CD4-positive, alpha-beta T cell treated with Interleukin-1 beta for 1 hour (primary cell): ENCODE data around the gene ZKSCAN1.
A peak's percentile ranks its signal among the peaks of the same experiment; 100 is the strongest.

Source experiments
- DNase-seq, 2 donors: peaks; one replicate each; pipeline ENCODE4 v3.0.0-alpha.2; 2020 to 2022

The ZKSCAN1 gene

DNA sequence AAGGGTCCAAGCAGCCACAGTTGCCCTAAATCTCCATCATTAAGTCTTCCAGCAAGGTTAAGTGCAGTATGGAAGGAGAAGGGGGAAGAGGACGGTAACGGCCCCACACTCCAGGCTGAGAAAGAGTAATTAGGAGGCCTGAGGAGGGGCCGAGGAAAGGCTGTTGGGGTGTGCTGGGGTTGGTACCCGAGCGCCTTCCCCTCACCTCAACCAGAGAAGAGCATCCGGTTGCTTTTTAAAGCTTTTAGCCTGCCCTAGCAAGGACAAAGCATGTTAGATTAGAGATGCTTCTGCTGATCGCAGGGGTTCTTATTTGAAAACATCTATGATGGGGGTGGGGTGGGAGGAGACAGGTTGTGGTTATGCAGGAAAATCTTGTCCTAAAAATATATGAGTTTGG lies 25.2 kb downstream of the ZKSCAN1 start:
- no peak for DNase-seq

DNA sequence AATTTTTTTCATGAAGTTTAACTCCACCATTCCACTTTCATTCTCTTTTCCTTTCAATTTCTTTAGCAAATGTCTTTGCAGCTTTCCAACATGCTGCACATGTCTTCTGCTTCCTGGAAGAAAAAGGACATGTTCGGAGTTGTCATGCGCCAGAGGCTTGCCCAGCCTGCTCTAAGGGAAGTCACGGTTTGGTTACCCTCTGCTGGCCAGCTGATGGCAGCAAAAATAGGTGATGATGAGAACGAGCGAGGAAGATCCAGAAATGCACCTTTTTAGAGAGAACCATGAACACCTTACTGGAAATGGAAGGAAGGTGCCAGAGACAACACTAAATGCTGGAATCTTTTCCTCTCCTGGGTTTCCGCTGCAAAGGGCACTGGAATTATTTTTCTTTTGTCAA lies 29.3 kb downstream of the ZKSCAN1 start:
- peak in 1 of 2 donors; percentile 11 for DNase-seq

DNA sequence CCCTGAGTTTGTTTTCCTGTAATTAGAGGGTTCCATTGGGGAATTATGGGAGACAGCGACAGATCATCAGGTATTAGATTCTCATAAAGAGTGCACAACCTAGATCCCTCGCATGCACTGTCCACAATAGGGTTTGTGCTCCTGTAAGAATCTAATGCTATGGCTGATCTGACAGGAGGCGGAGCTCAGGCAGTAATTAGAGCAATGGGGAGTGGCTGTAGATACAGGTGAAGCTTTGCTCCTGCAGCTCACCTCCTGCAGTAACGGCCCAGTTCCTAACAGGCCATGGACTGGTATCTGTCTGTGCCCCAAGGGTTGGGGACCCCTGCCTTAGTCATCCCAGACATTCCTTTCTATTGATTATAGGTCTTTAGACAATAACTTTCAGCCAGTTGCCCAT lies 33.3 kb downstream of the ZKSCAN1 start:
- no peak for DNase-seq

DNA sequence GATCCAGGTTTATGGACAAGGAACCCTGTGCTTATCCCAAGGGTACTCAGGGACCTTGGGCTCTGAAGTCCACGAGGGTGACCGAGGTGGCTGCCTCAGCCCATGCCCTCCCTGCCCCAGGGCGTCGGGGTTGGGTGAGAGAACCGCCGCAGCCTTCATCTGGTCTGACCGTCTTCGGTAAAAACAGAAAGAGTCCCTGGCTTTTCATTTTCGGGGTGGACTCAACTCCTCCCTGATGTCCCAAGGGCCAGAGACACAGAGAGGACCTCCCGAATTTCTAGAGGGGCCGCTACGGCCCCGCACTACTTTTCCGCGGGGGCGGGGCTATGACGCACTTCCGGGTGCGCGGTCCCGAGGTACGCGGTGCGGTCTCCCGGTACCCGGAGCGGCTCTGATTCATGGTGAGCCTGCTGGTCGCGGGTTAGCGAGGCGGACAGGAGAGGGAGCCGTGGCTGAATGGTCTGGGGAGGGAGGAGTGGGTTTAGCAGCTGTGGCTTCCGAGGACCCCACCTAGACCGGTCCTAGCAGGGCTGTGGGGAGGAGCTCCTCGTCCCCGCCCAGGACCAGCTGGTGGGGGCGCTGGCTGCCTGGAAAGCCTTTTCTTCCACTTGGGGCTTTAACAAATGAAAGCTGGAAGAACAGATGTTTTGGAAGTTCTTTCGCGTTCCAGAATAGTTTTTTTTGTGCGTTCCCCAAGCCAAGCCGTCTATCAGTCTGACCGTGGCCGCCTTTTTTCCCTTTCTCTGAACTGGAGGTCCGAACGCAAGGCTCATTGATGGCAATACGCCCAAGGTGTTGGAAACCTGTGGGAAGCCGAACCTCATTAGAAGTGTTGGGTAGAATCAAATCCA lies 34.3 kb downstream of the ZKSCAN1 start, which contains the start of gene ZSCAN21:
Gene ZSCAN21, plus strand, starts transcription at position 334 of the 851 bp plus-strand sequence. CDS start 7,233 bp downstream, outside the sequence.
- peak; percentile 83 to 84 for DNase-seq

DNA sequence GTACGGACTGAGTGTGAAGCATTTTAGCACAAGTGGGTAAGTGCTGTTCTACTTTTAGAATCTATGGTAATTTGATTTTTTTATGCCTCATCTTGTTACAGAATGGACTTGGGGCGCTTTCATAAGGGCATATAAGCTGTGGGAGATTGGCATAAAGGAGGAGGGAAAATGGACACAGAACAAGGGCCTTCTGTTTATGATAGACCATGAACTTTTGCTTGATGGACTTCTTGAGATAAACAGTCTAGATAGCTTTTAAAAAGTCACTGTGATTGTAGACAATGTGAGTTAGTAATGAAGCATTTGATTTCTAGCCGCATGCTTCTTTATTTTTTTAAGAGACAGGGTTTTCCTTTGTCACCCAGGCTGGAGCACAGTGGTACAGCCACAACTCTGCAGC lies 36.2 kb downstream of the ZKSCAN1 start:
- DNase-seq = no peak

DNA sequence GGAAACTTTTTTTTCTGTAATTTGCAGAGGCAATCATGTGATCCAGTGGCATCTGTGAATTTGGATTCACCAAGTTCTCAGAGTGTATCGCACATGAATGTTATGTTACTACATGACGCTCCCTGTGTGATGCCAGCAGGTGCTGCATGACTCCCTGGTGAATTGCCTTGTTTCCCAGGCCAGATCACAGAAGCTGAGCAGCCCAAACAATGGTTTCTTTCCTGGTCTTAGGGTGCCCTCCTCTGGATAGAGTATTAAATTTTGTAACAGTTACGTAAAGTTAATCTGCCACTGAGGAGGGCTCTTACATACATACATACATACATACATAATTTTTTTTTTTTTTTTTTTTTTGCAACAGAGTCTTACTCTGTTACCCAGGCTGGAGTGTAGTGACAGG lies 37.8 kb downstream of the ZKSCAN1 start:
- DNase-seq = peak; percentile 4 to 54

DNA sequence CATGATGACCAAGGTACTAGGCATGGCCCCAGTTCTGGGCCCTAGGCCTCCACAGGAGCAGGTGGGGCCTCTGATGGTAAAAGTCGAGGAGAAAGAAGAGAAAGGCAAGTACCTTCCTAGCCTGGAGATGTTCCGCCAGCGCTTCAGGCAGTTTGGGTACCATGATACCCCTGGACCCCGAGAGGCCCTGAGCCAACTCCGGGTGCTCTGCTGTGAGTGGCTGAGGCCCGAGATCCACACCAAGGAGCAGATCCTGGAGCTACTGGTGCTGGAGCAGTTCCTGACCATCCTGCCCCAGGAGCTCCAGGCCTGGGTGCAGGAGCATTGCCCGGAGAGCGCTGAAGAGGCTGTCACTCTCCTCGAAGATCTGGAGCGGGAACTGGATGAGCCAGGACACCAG lies 41.6 kb downstream of the ZKSCAN1 start:
- no peak for DNase-seq

DNA sequence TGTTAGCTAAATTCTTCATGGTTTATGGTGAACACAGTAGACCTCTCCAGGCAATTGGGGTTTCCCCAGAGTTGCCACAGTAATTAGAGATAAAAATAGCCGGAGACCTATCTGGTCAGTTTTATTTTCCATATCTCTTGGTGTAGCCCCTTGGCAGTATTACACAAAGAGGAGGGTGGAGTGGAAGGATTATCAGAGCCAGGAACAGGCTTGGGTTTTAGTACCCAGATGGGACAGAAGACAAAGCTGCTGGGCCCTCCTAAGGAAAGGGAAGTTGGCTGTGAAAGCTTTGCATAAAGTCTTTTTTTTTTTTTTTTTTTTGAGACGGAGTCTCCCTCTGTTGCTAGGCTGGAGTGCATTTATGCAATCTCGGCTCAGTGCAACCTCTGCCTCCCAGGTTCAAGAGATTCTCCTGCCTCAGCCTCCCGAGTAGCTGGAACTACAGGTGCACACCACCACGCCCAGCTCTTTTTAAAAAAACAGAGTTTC lies 43.9 kb downstream of the ZKSCAN1 start:
- no peak for DNase-seq

DNA sequence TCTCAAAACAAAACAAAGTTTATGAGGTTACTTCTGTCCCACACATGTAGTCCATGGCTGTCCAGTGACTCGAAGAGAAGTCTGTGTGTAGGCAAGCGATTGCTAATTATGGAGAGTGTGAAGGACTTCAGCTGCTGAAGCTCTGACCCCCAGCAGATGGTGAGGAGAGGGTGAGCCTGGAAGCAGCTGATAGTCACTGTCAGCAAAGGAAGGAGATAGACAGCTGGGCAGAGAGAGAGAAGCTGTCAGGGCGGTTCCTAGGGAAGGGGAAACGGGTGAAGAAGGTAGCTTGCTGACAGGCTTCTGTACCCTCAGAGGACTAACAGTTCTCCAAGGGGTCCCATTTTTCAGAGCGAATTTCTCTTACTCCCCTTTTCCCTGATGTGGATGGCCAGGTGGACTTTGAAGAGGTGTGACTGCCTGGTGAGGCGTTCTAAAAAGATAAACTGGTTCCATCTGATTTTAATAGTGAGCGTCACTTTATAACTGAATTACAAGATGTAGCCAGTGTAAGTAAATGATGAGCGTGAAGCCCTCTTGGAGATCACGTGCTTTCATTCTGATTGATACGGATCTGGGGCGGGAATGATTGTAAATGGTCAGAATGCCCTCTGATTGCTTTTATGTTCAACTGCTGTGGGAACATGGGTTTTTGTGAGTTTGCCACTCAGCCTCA lies 46.3 kb downstream of the ZKSCAN1 start:
- DNase-seq = no peak

DNA sequence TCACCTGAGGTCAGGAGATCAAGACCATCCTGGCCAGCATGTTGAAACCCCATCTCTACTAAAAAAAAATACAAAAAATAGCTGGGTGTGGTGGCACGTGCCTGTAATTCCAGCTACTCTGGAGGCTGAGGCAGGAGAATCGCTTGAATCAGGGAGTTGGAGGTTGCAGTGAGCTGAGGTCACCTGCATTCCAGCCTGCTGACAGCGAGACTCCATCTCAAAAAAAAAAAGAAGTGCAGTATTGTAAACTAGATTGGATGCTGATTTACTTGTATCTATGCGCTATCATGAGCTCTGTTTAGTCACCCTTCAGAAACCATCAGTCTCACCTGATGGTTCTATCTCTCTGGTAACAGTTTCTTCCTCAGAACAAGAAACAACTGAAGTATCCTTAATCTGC lies 48.0 kb downstream of the ZKSCAN1 start:
- DNase-seq = no peak

DNA sequence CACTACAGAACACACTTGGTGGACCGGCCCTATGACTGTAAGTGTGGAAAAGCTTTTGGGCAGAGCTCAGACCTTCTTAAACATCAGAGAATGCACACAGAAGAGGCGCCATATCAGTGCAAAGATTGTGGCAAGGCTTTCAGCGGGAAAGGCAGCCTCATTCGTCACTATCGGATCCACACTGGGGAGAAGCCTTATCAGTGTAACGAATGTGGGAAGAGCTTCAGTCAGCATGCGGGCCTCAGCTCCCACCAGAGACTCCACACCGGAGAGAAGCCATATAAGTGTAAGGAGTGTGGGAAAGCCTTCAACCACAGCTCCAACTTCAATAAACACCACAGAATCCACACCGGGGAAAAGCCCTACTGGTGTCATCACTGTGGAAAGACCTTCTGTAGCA lies 48.8 kb downstream of the ZKSCAN1 start:
- DNase-seq = no peak

DNA sequence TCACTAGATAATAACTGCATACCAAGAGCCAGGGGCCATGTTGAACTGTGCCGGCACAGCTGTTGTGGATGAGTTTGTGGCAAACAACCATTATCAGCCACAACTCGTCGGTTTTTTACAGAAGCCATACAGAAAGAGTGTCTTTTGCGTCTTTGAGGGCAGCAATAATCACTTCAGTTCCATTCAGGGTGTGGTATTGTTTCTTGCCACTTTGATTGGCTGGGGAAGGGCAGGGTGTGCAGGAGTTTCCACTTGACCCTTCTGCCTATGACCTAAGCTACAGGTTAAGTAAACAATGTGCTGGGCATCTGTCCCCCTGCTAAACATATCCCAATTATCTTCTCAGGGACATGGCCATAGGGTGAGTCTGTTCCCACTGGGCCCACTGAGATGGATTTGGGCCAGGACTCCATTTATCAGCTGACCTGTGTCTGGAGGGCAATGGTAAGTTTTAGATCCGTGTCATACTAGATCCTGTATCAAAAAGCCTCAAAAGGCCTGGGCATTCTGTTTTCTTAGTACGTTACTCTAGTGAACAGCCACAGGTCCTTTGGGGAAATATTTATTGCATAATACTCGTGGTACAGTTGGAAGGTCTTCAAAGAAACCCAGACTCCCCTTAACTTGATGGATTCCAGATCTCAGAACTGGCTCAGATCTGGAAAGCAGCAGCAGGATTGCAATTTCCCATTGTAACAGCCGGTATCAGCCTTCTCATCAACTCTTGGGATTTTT lies 50.2 kb downstream of the ZKSCAN1 start:
- DNase-seq = no peak

DNA sequence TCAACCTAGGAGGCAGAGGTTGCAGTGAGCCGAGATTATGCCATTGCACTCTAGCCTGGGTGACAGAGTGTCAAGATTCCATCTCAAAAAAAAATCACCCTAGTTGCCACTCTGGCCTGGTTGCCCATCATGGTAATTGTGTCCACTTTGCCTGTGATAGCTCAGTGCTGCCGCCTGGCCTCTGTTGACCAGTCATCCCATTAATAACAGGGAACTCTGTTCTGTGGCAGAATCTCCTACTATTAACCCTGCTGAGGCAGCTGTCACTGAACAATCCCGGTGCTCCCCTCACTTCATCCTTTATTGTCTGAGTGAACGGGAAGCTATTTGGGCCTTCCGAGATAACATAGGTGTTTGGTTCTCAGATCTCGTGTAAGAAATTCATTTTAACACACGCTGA lies 51.6 kb downstream of the ZKSCAN1 start:
- DNase-seq = no peak

DNA sequence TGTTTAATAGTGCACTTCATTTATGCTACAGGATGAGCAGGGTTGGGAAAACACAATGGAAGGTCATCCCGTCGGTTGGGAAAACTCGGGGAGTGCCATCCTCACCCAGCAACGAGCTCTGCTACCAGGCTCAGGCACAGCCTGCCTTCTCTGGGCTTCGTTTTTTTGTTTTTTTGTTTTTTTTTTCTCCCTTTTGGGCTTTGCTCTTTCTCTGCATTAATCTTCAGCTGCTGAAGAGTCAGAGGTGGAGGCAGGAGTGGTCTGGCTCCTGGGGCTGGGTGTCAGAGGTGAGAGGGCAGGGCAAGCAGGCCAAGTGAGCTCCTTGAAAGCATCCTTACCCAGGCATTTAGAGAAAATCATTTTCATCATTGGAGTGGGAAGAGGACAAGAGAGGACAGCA lies 54.6 kb downstream of the ZKSCAN1 start:
- no peak for DNase-seq

DNA sequence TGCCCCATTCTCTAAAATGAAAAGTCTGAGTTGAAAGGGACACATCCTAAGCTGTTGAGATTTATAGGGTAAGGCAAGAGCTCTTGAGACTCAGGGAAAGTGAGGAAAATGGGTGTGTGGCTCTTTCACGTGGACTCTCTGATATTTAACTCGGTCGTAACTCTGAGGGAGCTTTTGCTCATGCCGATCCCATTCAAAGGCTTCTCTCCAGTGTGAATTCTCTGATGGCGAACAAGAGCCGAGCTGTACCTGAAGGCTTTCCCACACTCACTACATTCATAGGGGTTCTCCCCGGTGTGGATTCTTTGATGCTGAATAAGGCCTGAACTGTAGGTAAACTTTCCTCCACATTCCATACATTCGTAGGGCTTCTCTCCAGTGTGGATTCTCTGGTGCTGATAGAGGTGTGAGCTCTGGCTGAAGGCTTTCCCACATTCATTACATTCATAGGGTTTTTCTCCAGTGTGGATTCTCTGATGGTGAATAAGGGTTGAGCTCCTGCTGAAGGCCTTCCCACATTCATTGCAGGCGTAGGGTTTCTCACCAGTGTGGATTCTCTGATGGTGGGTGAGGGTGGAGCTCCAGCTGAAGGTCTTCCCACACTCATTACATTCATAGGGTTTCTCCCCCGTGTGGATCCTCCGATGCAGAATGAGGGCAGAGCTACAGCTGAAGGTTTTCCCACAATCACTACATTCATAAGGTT lies 55.8 kb downstream of the ZKSCAN1 start:
- DNase-seq = no peak

DNA sequence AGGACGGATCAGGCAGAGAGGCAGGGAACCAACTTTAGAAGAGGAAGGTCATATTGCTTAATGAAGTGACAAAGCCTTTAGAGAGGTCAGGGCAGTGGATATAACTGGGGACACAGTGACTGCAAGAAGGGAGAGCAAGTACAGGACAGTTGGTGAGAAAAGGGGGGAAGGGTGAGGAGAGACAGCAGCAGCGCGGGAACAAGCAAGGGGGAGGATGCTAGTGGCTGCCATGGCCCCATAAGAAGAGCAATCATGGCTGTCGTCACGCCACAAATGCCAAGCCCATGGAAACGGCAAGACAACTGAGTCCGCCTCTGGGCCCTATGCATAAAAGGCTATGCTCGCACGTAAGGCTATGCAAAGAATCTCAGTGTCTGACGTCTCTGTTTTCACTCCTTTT lies 57.1 kb downstream of the ZKSCAN1 start:
- DNase-seq = no peak

DNA sequence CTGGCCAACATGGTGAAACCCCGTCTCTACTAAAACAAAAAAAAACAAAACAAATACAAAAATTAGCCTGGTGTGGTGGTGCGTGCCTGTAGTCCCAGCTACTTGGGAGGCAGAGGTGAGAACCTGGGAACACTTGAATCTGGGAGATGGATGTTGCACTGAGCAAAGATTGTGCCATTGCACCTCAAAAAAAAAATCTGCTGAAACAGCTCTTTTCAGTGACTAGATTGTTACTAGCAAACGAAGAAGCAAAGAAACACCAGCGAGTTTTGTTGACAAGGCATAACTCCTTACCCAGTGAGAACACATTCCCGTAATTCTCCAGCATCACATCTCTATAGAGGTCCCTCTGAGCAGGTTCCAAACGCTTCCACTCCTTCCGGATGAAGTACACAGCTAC lies 59.4 kb downstream of the ZKSCAN1 start:
- no peak for DNase-seq

DNA sequence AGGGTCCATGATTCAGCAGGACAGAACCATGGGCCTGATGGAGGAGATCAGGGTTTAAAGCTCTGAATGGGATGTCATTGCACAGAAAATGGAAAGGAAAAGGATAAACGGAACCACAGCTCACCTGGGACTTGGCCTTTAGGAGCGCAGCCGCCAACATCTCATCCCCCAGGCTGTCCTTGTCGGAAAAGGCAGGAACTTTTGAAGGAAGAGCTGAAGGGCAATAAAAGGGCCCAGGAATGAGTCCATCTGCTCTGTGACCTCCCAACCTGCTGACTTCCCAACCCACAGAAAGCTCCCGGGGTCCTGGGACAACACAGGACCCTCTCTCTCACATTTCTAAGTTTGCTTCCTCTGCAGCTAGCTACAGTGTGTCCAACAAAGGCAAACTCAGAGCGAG lies 60.0 kb downstream of the ZKSCAN1 start:
- DNase-seq = no peak

DNA sequence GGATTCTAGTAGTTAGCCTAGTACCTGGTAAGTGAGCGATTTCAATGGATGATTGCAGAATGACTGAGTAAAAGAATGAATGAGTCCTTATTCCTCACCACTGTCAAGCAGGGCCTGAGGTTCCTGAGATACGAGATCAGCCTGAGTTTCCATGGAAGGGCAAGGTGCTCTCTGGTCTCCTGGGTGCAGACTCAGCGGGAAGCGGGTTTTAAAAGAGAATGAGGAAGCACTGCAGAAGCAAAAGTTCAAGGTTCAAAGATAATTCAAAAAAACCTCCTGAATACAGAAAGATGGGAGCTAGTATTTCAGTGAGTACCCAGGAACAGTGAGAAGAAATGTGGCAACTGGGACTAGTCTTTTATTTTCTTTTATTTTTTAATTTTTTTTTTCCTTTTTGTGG lies 61.8 kb downstream of the ZKSCAN1 start:
- DNase-seq = no peak

DNA sequence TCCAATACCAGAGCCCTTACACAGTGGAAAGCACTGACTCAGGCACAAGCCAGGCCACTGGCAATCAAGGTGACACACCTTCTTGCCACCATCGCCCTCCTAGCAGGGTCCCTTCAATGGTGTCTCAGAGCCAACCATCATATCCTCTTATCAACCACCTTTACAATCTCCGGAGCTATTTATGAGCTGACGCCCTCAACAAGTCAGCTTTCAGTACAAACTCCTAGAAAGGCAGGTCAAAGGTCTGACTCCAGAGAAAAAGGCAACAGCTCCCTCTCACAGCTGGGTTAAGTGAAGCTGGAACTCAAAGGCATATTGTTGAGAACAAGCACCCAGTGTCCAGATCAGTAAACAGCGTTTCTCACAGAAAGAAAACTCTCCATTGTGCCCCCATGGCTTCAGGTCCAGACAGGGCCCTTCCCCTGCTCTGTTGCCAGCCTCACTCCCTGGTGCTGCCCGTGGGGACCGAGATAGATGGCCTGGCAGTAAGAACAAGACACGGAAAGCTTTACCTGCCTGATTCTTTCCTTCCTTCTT lies 63.7 kb downstream of the ZKSCAN1 start:
- DNase-seq = no peak

DNA sequence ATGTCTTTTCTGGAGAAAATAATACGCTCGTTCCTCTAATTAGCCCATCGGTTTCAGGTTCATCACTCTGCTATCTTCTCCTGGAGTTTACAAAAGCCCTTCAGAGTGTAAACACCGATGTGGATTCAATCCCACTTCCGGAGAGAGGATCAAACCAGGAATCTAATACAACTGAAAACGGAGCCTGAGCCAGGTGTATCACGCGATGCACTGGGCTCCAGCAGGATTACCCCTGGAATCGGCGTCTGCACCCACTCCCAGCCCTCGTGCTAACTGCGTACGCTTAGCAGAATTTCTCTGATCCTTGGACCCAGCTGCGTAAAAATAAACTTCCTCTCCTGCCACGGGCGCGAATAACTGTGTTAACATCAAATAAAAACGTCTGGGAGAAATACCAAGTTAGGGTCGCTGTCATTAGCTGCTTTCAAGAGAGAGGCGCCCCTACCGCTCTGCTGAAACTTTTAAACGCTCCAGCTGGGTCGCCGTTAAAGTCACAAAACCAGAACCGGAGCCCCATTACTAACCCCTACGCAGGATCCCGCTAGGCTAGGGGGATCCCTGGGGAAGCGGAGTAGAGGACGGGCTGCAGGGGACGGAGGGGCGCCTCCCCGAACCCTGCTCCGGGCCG lies 65.6 kb downstream of the ZKSCAN1 start:
- DNase-seq = peak in 1 of 2 donors; percentile 13

DNA sequence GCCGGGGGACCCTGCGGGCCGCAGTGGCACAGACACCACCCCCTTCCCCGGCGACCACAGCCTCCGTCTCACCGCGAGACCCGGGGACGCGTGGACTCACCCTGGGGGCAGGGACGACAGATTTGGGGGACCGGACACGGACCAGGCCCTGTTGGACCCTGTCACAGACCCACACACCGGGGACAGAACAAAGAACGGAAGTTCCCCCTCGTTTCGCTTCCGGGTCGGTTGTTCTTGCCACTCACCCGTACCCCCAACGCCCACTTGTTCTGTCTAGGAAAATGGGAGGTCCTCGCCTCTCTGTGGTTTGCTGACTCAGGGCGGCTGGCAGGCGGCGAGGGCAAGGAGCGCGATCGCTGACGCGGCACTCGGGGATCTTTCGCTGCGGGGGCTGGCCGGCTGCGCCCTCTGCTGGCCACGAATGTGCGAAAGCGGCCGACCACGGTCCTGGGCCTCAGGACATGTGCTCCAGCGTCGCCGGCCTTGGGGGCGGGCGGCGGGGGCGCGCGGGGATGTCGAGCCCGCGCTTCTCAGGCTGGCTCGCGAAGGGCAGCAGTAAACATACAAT lies 66.2 kb downstream of the ZKSCAN1 start, which contains the start of gene ZNF3:
Gene ZNF3, minus strand, starts transcription at position 189 of the 568 bp plus-strand sequence. CDS start 4,366 bp downstream, outside the sequence.
- DNase-seq = peak; percentile 99
